ENCODE measurements around the gene MRPL54. TPM values are rescaled to one million over a fixed set of nuclear protein-coding genes. Genes with fewer than 3 reads are reported as not detected.

The MRPL54 gene
- total RNA-seq, 4 donors from 2014 or later: 52.4 to 76.3 (median 68.0) TPM

GRCh38 chr19:3770136-3770999 is 7.9 kb downstream of the MRPL54 start:
- DNase-seq (ENCODE audit: low spot score) (no peak), ATAC-seq (ENCODE audit: low FRiP score) (no peak)
- TF ChIP-seq CTCF (IDR thresholded peaks at IDR 0.05): no peak

- DNase-seq (ENCODE audit: low spot score) (no peak), ATAC-seq (ENCODE audit: low FRiP score) (no peak)
- no peak for TF ChIP-seq CTCF (IDR thresholded peaks at IDR 0.05)
These were observed 8.8 kb downstream of the MRPL54 start for GRCh38 chr19:3771000-3771905.

- DNase-seq (ENCODE audit: low spot score) (no peak), ATAC-seq (ENCODE audit: low FRiP score) (peak; percentile 20)
- no peak for TF ChIP-seq CTCF (IDR thresholded peaks at IDR 0.05)
These were observed 9.5 kb downstream of the MRPL54 start, which contains the start of gene RAX2 for GRCh38 chr19:3771906-3772455. Gene RAX2, minus strand, starts transcription at chr19:3772228. Its CDS starts 486 bp downstream, at chr19:3771742.

GRCh38 chr19:3773814-3774515 is 11.5 kb downstream of the MRPL54 start:
- TF ChIP-seq CTCF (IDR thresholded peaks at IDR 0.05): no peak
- ATAC-seq (ENCODE audit: low FRiP score): no peak
- no peak for DNase-seq (ENCODE audit: low spot score)

- no peak for ATAC-seq (ENCODE audit: low FRiP score)
- TF ChIP-seq CTCF (IDR thresholded peaks at IDR 0.05): no peak
- DNase-seq (ENCODE audit: low spot score): no peak
These were observed 12.3 kb downstream of the MRPL54 start for GRCh38 chr19:3774621-3775373.

GRCh38 chr19:3775374-3775711 is 12.9 kb downstream of the MRPL54 start:
- no peak for TF ChIP-seq CTCF (IDR thresholded peaks at IDR 0.05)
- no peak for ATAC-seq (ENCODE audit: low FRiP score)
- no peak for DNase-seq (ENCODE audit: low spot score)
